Fibroblast of lung (primary cell): Measurements from ENCODE around the gene FLT3LG. TPM values are rescaled to one million over a fixed set of nuclear protein-coding genes. Genes with fewer than 3 reads are reported as not detected.
A peak's percentile ranks its signal among the peaks of the same experiment; 100 is the strongest.

ENCODE experiments used
- DNase-seq, 2 donors: peaks; one replicate each; pipeline versions ENCODE4 v3.0.0 to v3.0.0-alpha.2; 2010; ENCODE audit warnings: low read depth in 2 of 2
- H2AFZ ChIP-seq: 2 replicates; pipeline ENCODE4 v1.5.1; 2012; ENCODE audit warnings: low read length, control low read depth, inconsistent platforms
- H3K27ac ChIP-seq: 2 replicates; pipeline ENCODE4 v1.5.1; 2011; ENCODE audit warnings: low read length, control low read depth; ENCODE audit not compliant: insufficient read depth
- H3K27me3 ChIP-seq: 2 replicates; pipeline ENCODE4 v1.5.1; 2011; ENCODE audit warnings: mild to moderate bottlenecking, low read length; ENCODE audit not compliant: control insufficient read depth, insufficient read depth
- H3K36me3 ChIP-seq: 2 replicates; pipeline ENCODE4 v1.5.1; 2011; ENCODE audit warnings: low read length; ENCODE audit not compliant: control insufficient read depth, insufficient read depth
- H3K4me1 ChIP-seq: 2 replicates; pipeline ENCODE4 v1.5.1; 2011; ENCODE audit warnings: low read length; ENCODE audit not compliant: control insufficient read depth, insufficient read depth; ENCODE audit errors: extremely low read depth
- H3K4me2 ChIP-seq: 2 replicates; pipeline ENCODE4 v1.5.1; 2011; ENCODE audit warnings: low read length, control low read depth; ENCODE audit not compliant: insufficient read depth; ENCODE audit errors: extremely low read depth
- H3K4me3 ChIP-seq, 4 experiments: fragments of 200-600 bp in 1 of 4; sonication (generic) in 1 of 4; replicated peaks in 1 of 4; 2 replicates each; pipeline ENCODE4 v1.5.1; 2011 to 2016; ENCODE audit warnings: low read length in 4 of 4, low read depth in 3 of 4, mild to moderate bottlenecking in 3 of 4, control low read depth in 2 of 4, inconsistent platforms in 1 of 4, mixed read lengths in 1 of 4; ENCODE audit not compliant: insufficient read depth in 1 of 4; ENCODE audit errors: control extremely low read depth in 1 of 4
- H3K79me2 ChIP-seq: 2 replicates; pipeline ENCODE4 v1.5.1; 2012; ENCODE audit warnings: mild to moderate bottlenecking, low read length, inconsistent platforms; ENCODE audit not compliant: control insufficient read depth, insufficient read depth
- H3K9ac ChIP-seq: 2 replicates; pipeline ENCODE4 v1.5.1; 2011; ENCODE audit warnings: mild to moderate bottlenecking, low read length, control low read depth; ENCODE audit not compliant: insufficient read depth
- H3K9me3 ChIP-seq: 2 replicates; pipeline ENCODE4 v1.5.1; 2012; ENCODE audit warnings: low read depth, low read length; ENCODE audit not compliant: control insufficient read depth, insufficient read depth
- H4K20me1 ChIP-seq: 2 replicates; pipeline ENCODE4 v1.5.1; 2011; ENCODE audit warnings: low read length; ENCODE audit not compliant: control insufficient read depth, insufficient read depth; ENCODE audit errors: extremely low read depth
- CTCF ChIP-seq, 2 donors: IDR thresholded peaks in 1 of 2; conservative IDR thresholded peaks in 1 of 2; 1 replicate in 1 of 2; 2 replicates in 1 of 2; pipeline ENCODE4 v1.5.1; 2011 to 2012; ENCODE audit warnings: low read length in 2 of 2, control low read depth in 1 of 2, inconsistent platforms in 1 of 2, low read depth in 1 of 2, mild to moderate bottlenecking in 1 of 2
- EZH2 ChIP-seq: IDR thresholded peaks from 2 replicates; pipeline ENCODE4 v1.5.1; 2012; ENCODE audit warnings: low read length, control low read depth, mild to moderate bottlenecking; ENCODE audit errors: missing control alignments
- polyA plus RNA-seq, 2 donors: library from polyadenylated mRNA; depleted of rRNA in 1 of 2; stranded (reverse) in 1 of 2; unstranded in 1 of 2; fragments of >200 nt; gene quantifications; 2 replicates each; pipeline ENCODE4 v1.2.1, GENCODE V29; 2011 to 2012; ENCODE audit warnings: missing spikeins in 1 of 2
- total RNA-seq: library from RNA; depleted of rRNA; stranded (reverse); fragments of >200 nt; gene quantifications from 2 replicates; pipeline ENCODE4 v1.2.1, GENCODE V29; 2014

The FLT3LG gene
- total and polyA plus RNA-seq, 2 donors (not counting 1 experiment from before 2014, with no cell fraction given), result 4.4 to 4.5 TPM

GRCh38 chr19:49445997-49446396 is 28.0 kb upstream of the FLT3LG start:
- DNase-seq, result no peak

GRCh38 chr19:49447485-49448431 is 26.3 kb upstream of the FLT3LG start:
- TF ChIP-seq CTCF (conservative IDR thresholded peaks at IDR 0.05 in 1 of 2, IDR thresholded peaks at IDR 0.05 in 1 of 2; ENCODE audit: low read depth in 1 of 2, low read length in 2 of 2), result no peak
- TF ChIP-seq EZH2, result no peak
- H3K36me3 ChIP-seq, result peaks cover 6% of the 10 kb centered on the region
- H3K79me2 ChIP-seq, result peaks cover 11% of the 10 kb centered on the region
- no peak overlapping the region for H3K4me3 ChIP-seq
- no peak overlapping the region for H3K27ac ChIP-seq
- DNase-seq, result peak in 1 of 2 donors; percentile 15
- no peak overlapping the region for H3K4me2 ChIP-seq
- peaks cover 3% of the 10 kb centered on the region for H3K4me1 ChIP-seq
- no peaks in the 10 kb centered on the region for H3K27me3 ChIP-seq
- no peak overlapping the region for H3K9ac ChIP-seq
- H2AFZ ChIP-seq, result no peak overlapping the region
- H4K20me1 ChIP-seq, result no peaks in the 10 kb centered on the region
- no peaks in the 10 kb centered on the region for H3K9me3 ChIP-seq

More at GRCh38 chr19:49445997-49446396, 28.0 kb upstream of the FLT3LG start:
- H3K27ac ChIP-seq, result no peak overlapping the region
- H3K9ac ChIP-seq, result no peak overlapping the region
- peaks cover 3% of the 10 kb centered on the region for H3K4me1 ChIP-seq
- H2AFZ ChIP-seq, result no peak overlapping the region
- peaks cover 6% of the 10 kb centered on the region for H3K36me3 ChIP-seq
- peaks cover 10% of the 10 kb centered on the region for H3K27me3 ChIP-seq
- no peaks in the 10 kb centered on the region for H4K20me1 ChIP-seq
- H3K9me3 ChIP-seq, result no peaks in the 10 kb centered on the region
- TF ChIP-seq EZH2 (no peak), CTCF (conservative IDR thresholded peaks at IDR 0.05 in 1 of 2, IDR thresholded peaks at IDR 0.05 in 1 of 2; ENCODE audit: low read depth in 1 of 2, low read length in 2 of 2) (no peak)
- H3K79me2 ChIP-seq, result peaks cover 6% of the 10 kb centered on the region
- no peak overlapping the region for H3K4me3 ChIP-seq
- no peak overlapping the region for H3K4me2 ChIP-seq

DNA sequence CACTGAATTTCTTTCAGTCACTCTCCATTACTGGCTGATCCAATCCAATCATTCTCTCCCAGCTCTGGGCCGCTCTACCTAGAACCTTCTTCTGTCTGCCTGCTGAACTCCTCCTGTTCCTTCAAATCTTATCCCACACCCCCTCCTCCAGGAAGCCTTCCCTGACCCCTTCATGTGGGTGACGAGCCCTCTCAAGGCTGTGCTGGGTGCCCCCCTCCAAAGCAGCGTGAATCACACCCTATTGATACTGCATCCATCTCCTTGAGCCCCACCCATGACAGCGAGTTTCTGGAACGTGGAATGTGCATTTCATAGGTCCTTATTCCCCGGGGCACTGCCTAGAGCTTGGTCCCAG is 25.6 kb upstream of the FLT3LG start:
- Histone ChIP-seq H3K4me1 (peaks cover 3% of the 10 kb centered on the region), H3K27me3 (no peaks in the 10 kb centered on the region), H3K27ac (no peak overlapping the region), H3K4me2 (no peak overlapping the region), H4K20me1 (no peaks in the 10 kb centered on the region), H3K9ac (no peak overlapping the region), H3K9me3 (no peaks in the 10 kb centered on the region), H3K79me2 (peaks cover 11% of the 10 kb centered on the region), H2AFZ (no peak overlapping the region), H3K36me3 (peaks cover 6% of the 10 kb centered on the region), H3K4me3 (no peak overlapping the region)
- no peak for DNase-seq
- no peak for TF ChIP-seq CTCF (conservative IDR thresholded peaks at IDR 0.05 in 1 of 2, IDR thresholded peaks at IDR 0.05 in 1 of 2; ENCODE audit: low read depth in 1 of 2, low read length in 2 of 2)
- no peak for TF ChIP-seq EZH2
